Measurements from ENCODE around the gene PDE6C. TPM values are rescaled to one million over a fixed set of nuclear protein-coding genes. Genes with fewer than 3 reads are reported as not detected.

PDE6C gene
- total and polyA plus RNA-seq, 12 donors = not detected

DNA sequence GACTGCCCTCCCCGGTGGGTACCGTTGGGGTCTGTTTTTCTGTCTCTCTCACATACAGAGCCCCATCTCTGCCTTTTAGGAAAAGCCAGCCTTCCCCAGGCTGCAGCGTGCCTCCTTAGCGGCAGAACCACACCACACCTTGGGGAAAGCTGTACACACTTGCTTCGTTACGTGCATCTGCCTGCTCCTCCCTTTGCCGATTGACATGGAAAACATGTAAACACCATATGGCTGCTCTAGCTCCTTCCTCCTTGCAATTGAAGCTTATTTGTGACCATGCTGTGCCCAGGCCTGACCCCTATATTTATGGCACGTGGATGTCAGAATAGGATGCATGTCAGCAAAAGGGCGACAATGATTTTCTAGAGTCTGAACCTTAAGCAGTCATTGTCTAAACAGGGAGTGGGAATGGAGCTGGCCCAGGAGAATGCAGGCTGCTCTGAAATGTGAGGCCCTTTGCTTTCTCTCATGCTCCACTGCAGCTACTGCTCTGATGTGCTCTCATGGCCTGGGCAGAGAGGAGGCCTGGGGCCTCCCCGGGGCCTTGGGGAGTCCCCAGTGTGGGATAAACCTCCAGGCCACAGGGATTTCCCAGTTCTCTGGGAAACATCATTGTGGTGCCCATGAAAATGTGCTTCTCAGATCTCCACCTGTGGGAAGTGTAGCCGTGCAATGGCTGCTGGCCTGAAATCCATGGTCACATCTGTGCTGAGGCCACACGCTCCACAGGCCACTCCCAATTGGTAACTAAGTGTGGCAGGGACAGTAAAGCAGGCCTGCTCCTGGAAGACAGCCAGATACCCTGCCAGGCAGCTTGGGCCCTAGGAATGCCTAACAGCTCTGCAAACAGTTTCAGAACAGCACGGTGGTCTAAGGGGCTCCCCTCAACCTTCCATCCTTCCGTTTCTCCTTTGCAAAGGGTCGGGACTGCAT lies 18.6 kb downstream of the PDE6C start:
- peaks cover 0 to 7% (median 0%) of the 10 kb centered on the region in 7 donors for H3K27me3 ChIP-seq
- peaks cover 0 to 4% (median 0%) of the 10 kb centered on the region in 11 donors for H3K9me3 ChIP-seq
- 78 to 81% methylated on average over 15 of the region's 15 CpGs for WGBS, 2 donors
- ATAC-seq (no peak), DNase-seq (no peak)
- TF ChIP-seq, protein P1, sequence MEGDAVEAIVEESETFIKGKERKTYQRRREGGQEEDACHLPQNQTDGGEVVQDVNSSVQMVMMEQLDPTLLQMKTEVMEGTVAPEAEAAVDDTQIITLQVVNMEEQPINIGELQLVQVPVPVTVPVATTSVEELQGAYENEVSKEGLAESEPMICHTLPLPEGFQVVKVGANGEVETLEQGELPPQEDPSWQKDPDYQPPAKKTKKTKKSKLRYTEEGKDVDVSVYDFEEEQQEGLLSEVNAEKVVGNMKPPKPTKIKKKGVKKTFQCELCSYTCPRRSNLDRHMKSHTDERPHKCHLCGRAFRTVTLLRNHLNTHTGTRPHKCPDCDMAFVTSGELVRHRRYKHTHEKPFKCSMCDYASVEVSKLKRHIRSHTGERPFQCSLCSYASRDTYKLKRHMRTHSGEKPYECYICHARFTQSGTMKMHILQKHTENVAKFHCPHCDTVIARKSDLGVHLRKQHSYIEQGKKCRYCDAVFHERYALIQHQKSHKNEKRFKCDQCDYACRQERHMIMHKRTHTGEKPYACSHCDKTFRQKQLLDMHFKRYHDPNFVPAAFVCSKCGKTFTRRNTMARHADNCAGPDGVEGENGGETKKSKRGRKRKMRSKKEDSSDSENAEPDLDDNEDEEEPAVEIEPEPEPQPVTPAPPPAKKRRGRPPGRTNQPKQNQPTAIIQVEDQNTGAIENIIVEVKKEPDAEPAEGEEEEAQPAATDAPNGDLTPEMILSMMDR (IDR thresholded peaks at IDR 0.05) = no peak
- intact Hi-C loops (cut with DNase I) = no loop called here
- no peak overlapping the region for H3K4me3 ChIP-seq
- no peak overlapping the region for H3K27ac ChIP-seq
- no peaks in the 10 kb centered on the region for H3K4me1 ChIP-seq
- no peaks in the 10 kb centered on the region for H3K36me3 ChIP-seq

DNA sequence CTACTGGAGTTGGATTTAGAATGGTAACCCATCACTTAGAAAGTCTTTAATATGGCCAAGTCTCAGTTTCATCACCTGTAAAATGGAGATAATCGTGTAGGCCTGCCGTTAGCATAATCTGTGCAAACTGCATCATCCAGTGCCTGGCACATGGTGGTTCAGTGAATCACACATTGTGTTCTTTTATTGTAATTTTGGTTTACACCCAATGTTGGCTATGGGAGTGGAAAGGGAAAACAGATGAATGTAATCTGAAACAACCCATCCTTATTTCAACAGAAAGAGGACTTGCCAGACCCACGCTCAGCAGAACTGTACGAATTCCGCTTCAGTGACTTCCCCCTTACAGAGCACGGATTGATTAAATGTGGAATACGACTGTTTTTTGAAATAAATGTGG lies 27.5 kb downstream of the PDE6C start:
- H3K36me3 ChIP-seq = no peaks in the 10 kb centered on the region
- TF ChIP-seq, protein P1 (IDR thresholded peaks at IDR 0.05) = no peak
- H3K27me3 ChIP-seq = no peaks in the 10 kb centered on the region
- DNase-seq (no peak), ATAC-seq (no peak)
- intact Hi-C loops (cut with DNase I) = no loop called here
- H3K4me3 ChIP-seq = no peak overlapping the region
- no peaks in the 10 kb centered on the region for H3K4me1 ChIP-seq
- 82 to 86% methylated on average over 7 of the region's 7 CpGs for WGBS, 2 donors
- H3K9me3 ChIP-seq = peaks cover 0 to 4% (median 0%) of the 10 kb centered on the region in 11 donors
- H3K27ac ChIP-seq = no peak overlapping the region

DNA sequence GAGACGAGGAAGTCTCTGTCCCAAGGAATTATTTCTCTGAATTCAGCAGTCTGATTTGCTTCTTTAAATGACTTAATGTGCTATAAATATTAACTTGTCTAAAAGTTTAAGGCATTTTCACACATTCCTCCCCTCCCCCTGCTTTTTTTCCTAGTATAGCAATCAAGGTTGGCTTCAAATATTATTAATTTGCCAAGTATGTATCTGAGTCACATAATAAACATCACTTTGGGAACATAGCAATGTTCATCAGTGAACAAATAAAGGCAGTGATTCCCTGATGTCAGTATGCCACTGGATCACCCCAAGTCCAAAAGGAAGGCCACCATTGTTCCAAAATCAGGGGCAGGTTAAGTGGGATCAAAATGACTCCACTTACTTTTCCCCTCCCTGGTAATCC lies 40.5 kb downstream of the PDE6C start:
- intact Hi-C loops (cut with DNase I) = no loop called here
- Histone ChIP-seq H3K4me3 (no peak overlapping the region), H3K4me1 (no peaks in the 10 kb centered on the region), H3K9me3 (no peaks in the 10 kb centered on the region), H3K36me3 (no peaks in the 10 kb centered on the region), H3K27ac (no peak overlapping the region), H3K27me3 (peaks cover 0 to 4% (median 0%) of the 10 kb centered on the region in 7 donors)
- 79 to 87% methylated on average over 1 of the region's 1 CpG for WGBS, 2 donors
- TF ChIP-seq, protein P1 (IDR thresholded peaks at IDR 0.05) = no peak
- ATAC-seq (no peak), DNase-seq (no peak)

DNA sequence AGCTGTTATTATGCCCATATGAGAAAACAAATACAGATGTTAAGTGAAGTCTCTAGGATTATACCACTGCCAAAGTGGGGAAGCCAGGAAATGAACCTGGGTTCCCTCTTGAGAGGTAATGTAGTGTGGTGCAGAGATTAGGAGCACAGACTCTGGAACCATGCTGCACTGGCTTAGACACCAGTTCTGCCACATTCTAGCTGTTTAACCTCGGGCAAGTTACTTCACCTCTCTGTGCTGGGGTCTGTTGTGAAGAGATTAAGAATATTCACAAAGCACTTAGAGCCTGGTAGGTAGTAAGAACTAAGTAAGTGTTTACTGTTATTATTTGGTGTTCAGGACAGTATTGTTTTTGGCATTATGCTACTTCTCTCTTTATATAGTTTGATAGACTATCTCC lies 41.9 kb downstream of the PDE6C start:
- TF ChIP-seq, protein P1 (IDR thresholded peaks at IDR 0.05) = no peak
- Histone ChIP-seq H3K36me3 (no peaks in the 10 kb centered on the region), H3K27ac (no peak overlapping the region), H3K27me3 (peaks cover 0 to 4% (median 0%) of the 10 kb centered on the region in 7 donors), H3K4me3 (no peak overlapping the region), H3K4me1 (no peaks in the 10 kb centered on the region), H3K9me3 (no peaks in the 10 kb centered on the region)
- intact Hi-C loops (cut with DNase I) = no loop called here
- 69 to 87% methylated on average over 1 of the region's 1 CpG for WGBS, 2 donors
- no peak for DNase-seq
- no peak for ATAC-seq

All from heart right ventricle (tissue), 16 donors.